ENCODE results near the gene MRFAP1L1.

The MRFAP1L1 gene

DNA sequence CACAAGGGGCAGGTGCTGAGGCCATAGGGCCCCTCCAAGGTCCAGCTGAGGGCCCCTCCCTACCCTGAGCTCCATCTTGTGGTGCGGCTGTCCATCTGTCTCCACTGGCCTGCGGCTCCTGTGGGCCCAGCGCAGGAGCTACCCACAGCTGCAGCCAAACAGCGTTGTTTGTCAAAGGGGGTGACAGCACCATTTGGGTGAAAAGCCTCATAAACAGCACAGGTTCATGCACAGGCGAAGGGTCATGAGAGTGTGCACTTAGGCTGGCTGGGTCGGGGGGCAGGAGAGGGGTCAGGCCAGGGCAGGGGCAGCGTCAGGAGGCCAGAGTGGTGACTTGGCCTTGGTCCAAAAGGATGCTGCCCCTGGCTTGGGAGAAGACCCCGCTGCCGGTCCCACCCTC lies 38.6 kb upstream of the MRFAP1L1 start:
- no peak for TF ChIP-seq EZH2phosphoT487 (IDR thresholded peaks at IDR 0.05; ENCODE audit: low read depth)
- TF ChIP-seq CTCF (IDR thresholded peaks at IDR 0.05; ENCODE audit: low read depth, low read length): no peak
- no peak overlapping the region for H2AFZ ChIP-seq (ENCODE audit: low read depth, low read length)

DNA sequence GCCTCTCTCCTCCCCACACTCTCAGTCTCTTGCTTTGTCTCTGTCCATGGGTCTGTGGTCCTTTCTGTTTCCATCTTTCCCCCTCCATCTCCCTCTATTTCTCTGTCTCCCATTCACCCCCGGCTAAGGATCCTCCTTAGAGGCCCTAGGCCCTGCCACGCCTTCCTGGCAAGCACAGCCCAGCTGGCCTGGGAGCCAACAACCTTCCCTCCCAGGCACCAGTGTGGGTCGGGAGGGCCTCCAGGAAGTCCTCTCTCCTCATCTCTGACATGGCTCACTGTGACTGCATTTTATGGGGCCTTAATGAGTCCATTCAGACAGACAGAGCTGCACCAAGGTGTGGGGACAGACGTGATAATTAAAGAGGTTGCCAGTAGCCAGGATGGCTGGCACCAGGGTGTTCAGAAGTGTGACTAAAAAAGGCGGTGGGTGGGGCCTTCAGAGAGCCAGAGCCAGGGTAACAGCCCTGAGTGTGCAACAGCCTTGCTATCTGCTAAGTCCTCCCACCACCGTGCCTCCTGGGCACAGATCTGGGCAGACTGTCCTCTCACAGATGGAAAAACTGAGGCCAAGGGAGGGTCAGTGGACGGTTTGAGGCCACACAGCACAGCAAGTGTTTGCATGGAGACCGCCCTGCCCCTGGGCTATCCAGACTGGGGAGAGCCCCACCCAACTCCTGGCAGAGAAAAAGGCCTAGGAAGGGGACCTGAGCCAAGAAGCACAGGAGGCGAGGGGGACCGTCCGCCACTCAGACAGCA lies 37.8 kb upstream of the MRFAP1L1 start:
- Histone ChIP-seq H4K20me1 (ENCODE audit: insufficient read depth, low read length) (no peaks in the 10 kb centered on the region), H3K4me2 (ENCODE audit: low read length) (no peak overlapping the region), H3K4me1 (ENCODE audit: low read length) (no peaks in the 10 kb centered on the region), H3K36me3 (replicated peaks; ENCODE audit: low read depth, low read length) (no peaks in the 10 kb centered on the region), H3K9me3 (ENCODE audit: insufficient read depth, low read length) (no peaks in the 10 kb centered on the region), H3K27me3 (ENCODE audit: low read depth, low read length) (no peaks in the 10 kb centered on the region; the same call in 1 of the 2 replicates), H3K79me2 (ENCODE audit: low read length) (no peaks in the 10 kb centered on the region), H3K4me3 (ENCODE audit: low read length) (no peak overlapping the region), H3K9ac (ENCODE audit: low read length) (no peak overlapping the region), H3K27ac (ENCODE audit: low read length) (no peak overlapping the region), H2AFZ (ENCODE audit: low read depth, low read length) (no peak overlapping the region)
- TF ChIP-seq CTCF (IDR thresholded peaks at IDR 0.05; ENCODE audit: low read depth, low read length) (no peak), EZH2phosphoT487 (IDR thresholded peaks at IDR 0.05; ENCODE audit: low read depth) (no peak)

More for the DNA sequence above, 38.6 kb upstream of the MRFAP1L1 start:
- H3K9me3 ChIP-seq (ENCODE audit: insufficient read depth, low read length): no peaks in the 10 kb centered on the region
- no peaks in the 10 kb centered on the region for H3K79me2 ChIP-seq (ENCODE audit: low read length)
- H3K4me2 ChIP-seq (ENCODE audit: low read length): no peak overlapping the region
- no peak overlapping the region for H3K4me3 ChIP-seq (ENCODE audit: low read length)
- no peak overlapping the region for H3K27ac ChIP-seq (ENCODE audit: low read length)
- H4K20me1 ChIP-seq (ENCODE audit: insufficient read depth, low read length): no peaks in the 10 kb centered on the region
- H3K36me3 ChIP-seq (replicated peaks; ENCODE audit: low read depth, low read length): no peaks in the 10 kb centered on the region
- H3K4me1 ChIP-seq (ENCODE audit: low read length): no peaks in the 10 kb centered on the region
- no peaks in the 10 kb centered on the region; the same call in 1 of the 2 replicates for H3K27me3 ChIP-seq (ENCODE audit: low read depth, low read length)
- H3K9ac ChIP-seq (ENCODE audit: low read length): no peak overlapping the region

DNA sequence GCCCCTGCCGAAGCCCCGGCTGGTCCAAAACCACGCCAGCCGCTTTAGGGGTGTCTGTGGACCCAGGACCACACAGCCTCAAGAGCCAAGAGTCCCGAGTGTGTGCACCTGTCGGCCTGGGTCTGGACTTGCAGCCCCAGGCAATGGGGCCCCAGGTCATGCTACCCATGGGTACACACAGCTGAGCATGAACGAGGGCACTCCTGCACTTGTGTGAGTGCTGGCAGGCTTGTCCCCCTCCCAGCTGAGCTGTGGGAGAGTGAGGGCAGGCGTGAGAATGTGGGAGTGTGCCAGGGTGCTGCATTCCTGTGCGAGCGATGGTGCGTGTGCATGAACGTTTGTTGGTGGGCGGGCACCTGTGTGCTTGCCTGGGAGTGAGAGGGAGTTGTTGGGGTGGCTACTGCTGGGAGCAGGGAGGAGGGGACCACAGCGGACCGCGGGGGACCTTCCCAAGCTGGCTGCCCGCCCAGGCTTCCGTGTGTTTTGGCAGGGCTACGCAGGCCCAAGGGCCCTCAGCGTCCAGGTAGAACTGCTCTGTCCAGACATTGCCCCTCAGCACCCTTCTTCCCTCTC lies 37.1 kb upstream of the MRFAP1L1 start:
- no peaks in the 10 kb centered on the region for H3K4me1 ChIP-seq (ENCODE audit: low read length)
- no peak overlapping the region for H3K4me3 ChIP-seq (ENCODE audit: low read length)
- no peak overlapping the region for H3K4me2 ChIP-seq (ENCODE audit: low read length)
- no peak for TF ChIP-seq EZH2phosphoT487 (IDR thresholded peaks at IDR 0.05; ENCODE audit: low read depth)
- no peak for TF ChIP-seq CTCF (IDR thresholded peaks at IDR 0.05; ENCODE audit: low read depth, low read length)
- no peaks in the 10 kb centered on the region; the same call in 1 of the 2 replicates for H3K27me3 ChIP-seq (ENCODE audit: low read depth, low read length)
- no peaks in the 10 kb centered on the region for H3K9me3 ChIP-seq (ENCODE audit: insufficient read depth, low read length)
- no peaks in the 10 kb centered on the region for H3K79me2 ChIP-seq (ENCODE audit: low read length)
- no peak overlapping the region for H3K27ac ChIP-seq (ENCODE audit: low read length)
- no peak overlapping the region for H2AFZ ChIP-seq (ENCODE audit: low read depth, low read length)
- H4K20me1 ChIP-seq (ENCODE audit: insufficient read depth, low read length): no peaks in the 10 kb centered on the region
- no peaks in the 10 kb centered on the region for H3K36me3 ChIP-seq (replicated peaks; ENCODE audit: low read depth, low read length)
- H3K9ac ChIP-seq (ENCODE audit: low read length): no peak overlapping the region

DNA sequence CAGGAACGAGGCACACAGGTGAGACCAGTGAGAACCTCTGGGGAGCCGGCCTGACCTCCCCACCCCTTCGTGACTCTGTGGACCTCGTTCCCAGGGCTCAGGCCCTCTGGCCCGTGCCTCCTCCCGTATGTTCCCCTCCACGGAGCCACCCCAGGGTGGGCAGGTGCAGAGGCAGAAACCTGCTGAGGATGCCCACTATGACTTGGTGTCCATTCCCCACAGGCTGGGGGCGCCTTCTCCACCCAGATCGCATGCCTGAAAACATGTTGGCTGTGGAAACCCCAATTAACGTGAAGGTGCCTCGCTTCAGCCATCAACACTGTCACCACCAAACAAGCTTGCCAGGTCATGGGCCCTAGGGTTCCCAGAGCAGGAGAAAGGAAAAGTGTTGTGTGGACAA lies 33.3 kb upstream of the MRFAP1L1 start:
- H3K9me3 ChIP-seq (ENCODE audit: insufficient read depth, low read length): no peaks in the 10 kb centered on the region
- H3K9ac ChIP-seq (ENCODE audit: low read length): no peak overlapping the region
- TF ChIP-seq EZH2phosphoT487 (IDR thresholded peaks at IDR 0.05; ENCODE audit: low read depth) (no peak), CTCF (IDR thresholded peaks at IDR 0.05; ENCODE audit: low read depth, low read length) (peak; percentile 15; the same call in 1 of the 2 replicates)
- no peaks in the 10 kb centered on the region for H4K20me1 ChIP-seq (ENCODE audit: insufficient read depth, low read length)
- no peaks in the 10 kb centered on the region; the same call in 1 of the 2 replicates for H3K27me3 ChIP-seq (ENCODE audit: low read depth, low read length)
- H3K36me3 ChIP-seq (replicated peaks; ENCODE audit: low read depth, low read length): no peaks in the 10 kb centered on the region
- no peaks in the 10 kb centered on the region for H3K79me2 ChIP-seq (ENCODE audit: low read length)
- no peak overlapping the region for H3K27ac ChIP-seq (ENCODE audit: low read length)
- H3K4me3 ChIP-seq (ENCODE audit: low read length): no peak overlapping the region
- H2AFZ ChIP-seq (ENCODE audit: low read depth, low read length): no peak overlapping the region
- no peak overlapping the region for H3K4me2 ChIP-seq (ENCODE audit: low read length)
- no peaks in the 10 kb centered on the region for H3K4me1 ChIP-seq (ENCODE audit: low read length)

All from OCI-LY3 (cell line).